Uterine smooth muscle cell (primary cell): ENCODE results near the gene PIK3R3. TPM values are rescaled to one million over a fixed set of nuclear protein-coding genes. Genes with fewer than 3 reads are reported as not detected.

Experiments used
- total RNA-seq: library from RNA; depleted of rRNA; stranded (reverse); fragments of >200 nt; gene quantifications from 2 replicates; pipeline ENCODE4 v1.2.3, GENCODE V29; 2014

PIK3R3 gene
- 1.4 and 3.9 TPM in 2 replicates for total RNA-seq

DNA sequence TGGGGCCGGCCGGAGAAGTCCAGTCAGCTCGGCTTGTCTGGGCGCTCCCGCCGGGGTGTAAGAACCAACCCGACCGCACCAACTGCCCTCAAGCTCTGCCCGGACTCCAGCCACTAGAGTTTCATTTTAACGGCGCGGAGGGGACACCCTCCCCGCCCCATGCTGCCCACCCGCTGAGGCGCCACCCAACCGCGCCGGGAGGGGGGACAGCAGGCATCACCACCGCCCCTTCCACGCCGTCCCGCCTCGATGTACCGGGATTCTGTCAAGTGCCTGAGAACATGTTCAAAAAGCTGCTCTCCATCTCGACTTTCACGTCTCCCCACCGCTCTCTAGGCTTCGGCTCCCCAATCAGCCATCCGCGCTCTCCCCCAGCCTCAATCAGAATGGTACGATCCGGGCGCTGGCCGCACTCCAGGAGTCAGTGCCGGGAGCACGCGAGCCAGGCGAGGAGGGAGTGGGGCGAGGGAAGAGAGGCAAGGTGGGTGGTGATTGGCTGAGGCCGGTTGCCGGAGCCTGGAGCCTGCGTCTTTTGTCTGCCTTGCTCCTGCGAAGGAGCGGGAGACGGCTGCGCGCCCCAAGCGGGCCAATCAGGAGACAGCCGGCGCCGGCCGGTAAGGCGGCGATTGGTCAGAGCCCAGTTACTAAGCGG is at the start of gene PIK3R3:
Gene PIK3R3 (minus strand): TSS at position 101 of the 652 bp plus-strand sequence. CDS start 677 bp downstream, outside the sequence.

DNA sequence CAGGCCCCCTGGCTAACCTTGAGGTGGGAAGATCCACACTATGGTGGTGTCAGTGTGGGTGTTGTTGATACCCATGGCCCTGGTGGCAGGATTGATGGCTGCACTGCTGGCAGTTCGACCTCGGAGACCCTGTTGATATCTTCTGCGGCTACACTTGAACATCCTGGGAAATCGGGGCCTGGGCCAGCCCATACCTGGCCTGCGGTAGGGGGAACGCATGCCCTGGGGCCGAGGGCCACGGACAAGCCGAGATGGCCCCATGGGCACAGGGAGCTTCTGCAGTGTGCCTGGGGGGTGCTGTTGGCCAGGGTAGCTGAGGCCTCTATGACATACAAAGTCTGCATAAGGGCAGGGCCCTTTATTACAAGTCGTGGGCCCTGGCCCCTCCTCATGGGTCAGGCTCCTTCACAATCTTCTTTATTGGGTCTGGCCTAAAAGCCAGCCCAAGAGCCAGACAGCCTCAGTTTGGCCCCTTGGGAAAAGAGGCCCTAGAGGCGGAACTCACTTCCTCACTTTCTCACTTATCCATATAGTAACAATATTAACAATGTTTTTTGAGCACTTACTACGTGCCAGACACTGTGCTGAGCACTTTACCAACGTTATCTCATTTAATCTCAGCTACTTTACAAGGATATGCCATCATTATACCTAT is 43.9 kb upstream of the PIK3R3 start, which contains the start of gene P3R3URF:
Gene P3R3URF (minus strand): TSS at position 278 of the 655 bp plus-strand sequence. CDS start 17 bp downstream, at position 261.

DNA sequence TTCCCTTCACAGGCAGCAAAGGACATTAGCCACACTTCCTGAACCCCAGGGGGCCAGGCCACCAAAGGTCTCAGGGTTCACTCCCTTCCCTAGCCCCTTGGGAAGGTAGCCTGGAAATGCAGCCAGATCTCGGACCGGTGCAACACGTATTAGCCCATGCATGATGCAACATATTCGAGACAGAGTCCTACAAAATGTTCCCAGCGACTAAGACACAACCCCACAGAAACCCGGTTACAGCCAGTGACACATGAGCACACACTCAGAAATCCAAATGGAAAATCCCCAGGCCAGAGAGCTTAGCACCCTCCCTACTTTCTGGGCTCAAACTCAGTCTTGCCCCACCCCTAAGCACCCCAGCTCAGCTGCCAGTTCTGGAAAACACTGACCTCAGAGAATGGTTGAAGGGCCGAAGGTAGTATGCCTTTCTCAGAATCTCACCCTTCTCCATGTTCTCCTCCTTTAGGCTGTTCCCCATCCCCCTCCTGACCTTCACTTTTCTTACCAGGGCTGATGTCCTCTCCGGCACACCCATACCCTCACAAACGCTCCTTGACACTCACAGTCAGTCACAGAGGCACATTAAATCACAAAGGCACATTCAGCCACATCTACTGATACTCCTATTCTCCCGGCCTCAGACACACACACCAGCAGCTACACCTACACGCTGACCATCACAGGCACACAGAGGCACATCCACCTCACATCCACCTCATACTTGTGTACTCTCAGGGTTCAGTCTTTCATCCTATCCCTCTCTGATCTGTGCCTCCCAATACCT is 42.2 kb upstream of the PIK3R3 start, which contains the start of gene TSPAN1:
Gene TSPAN1 (plus strand): TSS at position 640 of the 784 bp plus-strand sequence. CDS start 6,021 bp downstream, outside the sequence.

Other genes with a start within 250 kb of the PIK3R3 start
- gene TSPAN1, start 42.5 kb upstream of the PIK3R3 start, total RNA-seq = 0.22 and 0.25 TPM in 2 replicates
- gene P3R3URF, start 43.9 kb upstream of the PIK3R3 start, total RNA-seq = not detected in 2 replicates
- 60.0 and 66.7 TPM in 2 replicates for gene POMGNT1, start 65.8 kb upstream of the PIK3R3 start, total RNA-seq
- 5.1 and 6.8 TPM in 2 replicates for gene LURAP1, start 70.7 kb upstream of the PIK3R3 start, total RNA-seq
- 3.6 and 11.1 TPM in 2 replicates for gene RAD54L, start 115.1 kb upstream of the PIK3R3 start, total RNA-seq
- 82.4 and 86.3 TPM in 2 replicates for gene LRRC41, start 171.0 kb upstream of the PIK3R3 start, total RNA-seq
- 508 and 626 TPM in 2 replicates for gene UQCRH, start 171.1 kb upstream of the PIK3R3 start, total RNA-seq
- gene NSUN4, start 208.2 kb upstream of the PIK3R3 start, total RNA-seq = 13.1 and 17.9 TPM in 2 replicates